ENCODE results near the gene SMYD3.

DNA sequence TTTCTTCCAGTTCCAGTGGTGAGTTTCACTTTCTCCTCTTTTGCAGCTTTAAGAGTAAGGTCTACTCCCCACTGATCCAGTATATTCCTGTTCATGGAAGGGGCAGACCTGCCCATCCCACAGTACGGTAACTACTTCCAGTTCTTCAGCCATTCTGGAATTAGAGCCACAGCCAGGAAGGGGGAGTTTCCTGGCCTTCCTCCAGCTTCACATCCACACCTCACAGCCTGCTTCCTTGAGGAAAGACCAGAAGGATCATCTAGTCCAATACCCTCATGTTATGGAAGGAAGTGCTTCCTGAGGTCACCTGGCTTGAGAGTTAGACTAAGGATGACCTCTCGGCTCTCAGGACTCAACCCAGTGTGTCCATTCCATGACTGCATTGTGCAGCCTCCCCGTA is 754.5 kb downstream of the SMYD3 start:
- TF ChIP-seq, protein P1, sequence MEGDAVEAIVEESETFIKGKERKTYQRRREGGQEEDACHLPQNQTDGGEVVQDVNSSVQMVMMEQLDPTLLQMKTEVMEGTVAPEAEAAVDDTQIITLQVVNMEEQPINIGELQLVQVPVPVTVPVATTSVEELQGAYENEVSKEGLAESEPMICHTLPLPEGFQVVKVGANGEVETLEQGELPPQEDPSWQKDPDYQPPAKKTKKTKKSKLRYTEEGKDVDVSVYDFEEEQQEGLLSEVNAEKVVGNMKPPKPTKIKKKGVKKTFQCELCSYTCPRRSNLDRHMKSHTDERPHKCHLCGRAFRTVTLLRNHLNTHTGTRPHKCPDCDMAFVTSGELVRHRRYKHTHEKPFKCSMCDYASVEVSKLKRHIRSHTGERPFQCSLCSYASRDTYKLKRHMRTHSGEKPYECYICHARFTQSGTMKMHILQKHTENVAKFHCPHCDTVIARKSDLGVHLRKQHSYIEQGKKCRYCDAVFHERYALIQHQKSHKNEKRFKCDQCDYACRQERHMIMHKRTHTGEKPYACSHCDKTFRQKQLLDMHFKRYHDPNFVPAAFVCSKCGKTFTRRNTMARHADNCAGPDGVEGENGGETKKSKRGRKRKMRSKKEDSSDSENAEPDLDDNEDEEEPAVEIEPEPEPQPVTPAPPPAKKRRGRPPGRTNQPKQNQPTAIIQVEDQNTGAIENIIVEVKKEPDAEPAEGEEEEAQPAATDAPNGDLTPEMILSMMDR (IDR thresholded peaks at IDR 0.05; ENCODE audit: borderline replicate concordance, extremely low read depth, low read length, poor library complexity, severe bottlenecking): no peak
- no peak for TF ChIP-seq EZH2 (IDR thresholded peaks at IDR 0.05; ENCODE audit: borderline replicate concordance, low read depth, low read length, severe bottlenecking)

All from DND-41 (cell line).